Brain microvascular endothelial cell (primary cell): Measurements from ENCODE around the gene DCST1.

Source experiments
- DNase-seq: peaks from one replicate; pipeline ENCODE4 v3.0.0-alpha.2; 2020
- H3K27ac ChIP-seq: fragments of 250-450 bp; sonication (Bioruptor Pico); 2 replicates; pipeline ENCODE4 v1.5.1; 2020; ENCODE audit warnings: mild to moderate bottlenecking, moderate library complexity
- H3K27me3 ChIP-seq: fragments of 250-450 bp; sonication (Bioruptor Pico); replicated peaks from 2 replicates; pipeline ENCODE4 v1.5.1; 2020; ENCODE audit warnings: mild to moderate bottlenecking
- H3K36me3 ChIP-seq: fragments of 250-450 bp; sonication (Bioruptor Pico); replicated peaks from 2 replicates; pipeline ENCODE4 v1.5.1; 2020; ENCODE audit warnings: mild to moderate bottlenecking
- H3K4me3 ChIP-seq: 2 replicates; pipeline ENCODE4 v1.5.1; 2011; ENCODE audit warnings: low read depth, mild to moderate bottlenecking, control low read depth, low read length, moderate library complexity
- in situ Hi-C: cut with HindIII; loops from 2 replicates; pipeline ENCODE4 v1.10.0; 2017; ENCODE audit warnings: low sequenced_read_pairs, low pct_ligation_motif_present
- TF ChIP-seq, protein P1 (sequence below): IDR thresholded peaks from 2 replicates; pipeline ENCODE4 v1.5.1; 2011; ENCODE audit warnings: low read depth, mild to moderate bottlenecking, moderate library complexity, low read length, control low read depth, inconsistent platforms; ENCODE audit errors: missing control alignments

Gene DCST1

GRCh38 chr1:155014709-155015508 lies 18.7 kb upstream of the DCST1 start:
- DNase-seq, result no peak
- H3K27me3 ChIP-seq, result no peaks in the 10 kb centered on the region
- no peak overlapping the region for H3K4me3 ChIP-seq
- in situ Hi-C loops, result no loop called here
- H3K36me3 ChIP-seq, result peaks cover 20% of the 10 kb centered on the region
- TF ChIP-seq, protein P1, sequence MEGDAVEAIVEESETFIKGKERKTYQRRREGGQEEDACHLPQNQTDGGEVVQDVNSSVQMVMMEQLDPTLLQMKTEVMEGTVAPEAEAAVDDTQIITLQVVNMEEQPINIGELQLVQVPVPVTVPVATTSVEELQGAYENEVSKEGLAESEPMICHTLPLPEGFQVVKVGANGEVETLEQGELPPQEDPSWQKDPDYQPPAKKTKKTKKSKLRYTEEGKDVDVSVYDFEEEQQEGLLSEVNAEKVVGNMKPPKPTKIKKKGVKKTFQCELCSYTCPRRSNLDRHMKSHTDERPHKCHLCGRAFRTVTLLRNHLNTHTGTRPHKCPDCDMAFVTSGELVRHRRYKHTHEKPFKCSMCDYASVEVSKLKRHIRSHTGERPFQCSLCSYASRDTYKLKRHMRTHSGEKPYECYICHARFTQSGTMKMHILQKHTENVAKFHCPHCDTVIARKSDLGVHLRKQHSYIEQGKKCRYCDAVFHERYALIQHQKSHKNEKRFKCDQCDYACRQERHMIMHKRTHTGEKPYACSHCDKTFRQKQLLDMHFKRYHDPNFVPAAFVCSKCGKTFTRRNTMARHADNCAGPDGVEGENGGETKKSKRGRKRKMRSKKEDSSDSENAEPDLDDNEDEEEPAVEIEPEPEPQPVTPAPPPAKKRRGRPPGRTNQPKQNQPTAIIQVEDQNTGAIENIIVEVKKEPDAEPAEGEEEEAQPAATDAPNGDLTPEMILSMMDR, result no peak
- H3K27ac ChIP-seq, result no peak overlapping the region

DNA sequence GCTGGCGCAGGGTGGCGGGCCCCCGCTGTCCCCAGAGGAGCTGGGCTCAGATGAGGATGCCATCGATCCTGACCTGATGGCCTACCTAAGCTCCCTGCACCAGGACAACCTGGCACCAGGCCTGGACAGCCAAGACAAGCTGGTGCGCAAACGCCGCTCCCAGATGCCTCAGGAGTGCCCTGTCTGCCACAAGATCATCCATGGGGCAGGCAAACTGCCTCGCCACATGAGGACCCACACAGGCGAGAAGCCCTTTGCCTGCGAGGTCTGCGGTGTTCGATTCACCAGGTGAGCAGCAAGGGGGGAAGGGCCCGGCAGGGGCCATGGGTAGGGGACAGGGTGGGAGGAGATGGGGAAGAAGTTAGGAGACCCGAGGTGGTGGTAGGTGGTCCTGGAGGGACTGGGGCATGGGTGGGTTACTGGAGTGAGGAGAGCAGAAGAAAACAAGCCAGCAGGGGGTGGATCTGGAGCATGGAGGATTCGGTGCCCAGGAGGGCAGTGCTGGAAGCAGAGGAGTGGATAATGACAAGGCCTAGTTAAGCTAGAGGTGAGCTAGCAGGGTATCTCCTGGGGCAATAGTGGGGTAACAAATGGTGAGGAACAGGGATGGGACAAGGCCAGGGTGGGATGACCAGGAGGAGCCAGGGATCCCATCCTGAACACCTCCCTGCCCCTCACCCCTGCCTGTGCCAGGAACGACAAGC lies 17.9 kb upstream of the DCST1 start:
- Histone ChIP-seq H3K36me3 (peaks cover 20% of the 10 kb centered on the region), H3K4me3 (no peak overlapping the region), H3K27me3 (no peaks in the 10 kb centered on the region), H3K27ac (no peak overlapping the region)
- TF ChIP-seq, protein P1, result no peak
- no peak for DNase-seq
- in situ Hi-C loops, result no loop called here

- Histone ChIP-seq H3K27me3 (no peaks in the 10 kb centered on the region), H3K4me3 (no peak overlapping the region), H3K27ac (no peak overlapping the region), H3K36me3 (peaks cover 20% of the 10 kb centered on the region)
- in situ Hi-C loops, result no loop called here
- no peak for DNase-seq
- TF ChIP-seq, protein P1, result no peak
These were observed 17.3 kb upstream of the DCST1 start for GRCh38 chr1:155016231-155016831.

DNA sequence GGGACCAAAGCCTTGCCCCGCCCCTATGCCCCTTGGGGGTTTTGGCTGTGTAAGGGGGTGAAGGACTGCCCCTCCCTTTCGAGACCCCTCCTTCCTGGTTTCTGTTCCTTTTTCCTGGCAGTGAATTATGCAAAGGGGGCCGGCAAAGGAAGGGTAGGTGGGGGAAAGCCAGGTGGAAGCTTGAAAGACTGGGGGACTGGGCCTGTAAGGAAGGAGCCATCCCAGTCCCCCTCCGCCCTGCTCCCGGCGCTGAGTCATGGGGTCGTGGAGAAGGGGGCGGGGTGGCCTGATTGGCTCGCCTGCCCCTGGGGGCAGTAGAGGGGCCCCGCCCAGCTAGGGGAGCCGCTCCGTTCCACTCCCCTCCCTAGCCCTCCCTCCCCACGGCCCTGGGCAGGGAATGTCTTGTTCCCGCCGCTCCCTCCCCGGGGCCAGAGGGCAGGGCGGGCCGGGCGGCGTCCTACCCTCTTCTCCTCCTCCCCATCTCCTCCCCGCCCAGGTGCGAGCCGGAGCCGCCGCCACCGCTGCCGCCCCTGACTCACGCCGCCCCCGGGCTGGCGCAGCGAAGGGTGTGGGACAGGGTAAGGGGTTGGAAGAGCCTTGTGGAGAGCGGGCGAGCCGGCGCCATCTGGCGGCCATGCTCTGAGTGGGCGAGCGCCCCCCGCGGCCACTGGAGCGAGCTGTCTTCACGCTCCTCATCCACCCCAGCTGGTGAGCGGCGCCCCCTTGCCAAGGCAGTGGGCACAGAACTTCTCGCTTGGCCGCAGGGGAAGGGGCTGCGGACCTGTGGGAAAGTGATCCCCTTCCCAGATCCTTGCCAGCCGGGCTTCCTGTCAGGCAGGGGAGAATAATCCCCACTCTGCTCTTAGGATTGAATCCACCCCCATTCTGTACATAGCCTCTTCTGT lies 16.3 kb upstream of the DCST1 start:
- DNase-seq, result peak; percentile 64
- TF ChIP-seq, protein P1, result peak; percentile 99
- Histone ChIP-seq H3K27me3 (no peaks in the 10 kb centered on the region), H3K4me3 (peak overlapping the region; percentile 43), H3K36me3 (peaks cover 20% of the 10 kb centered on the region), H3K27ac (peak overlapping the region; percentile 46)
- in situ Hi-C loops, result no loop called here

DNA sequence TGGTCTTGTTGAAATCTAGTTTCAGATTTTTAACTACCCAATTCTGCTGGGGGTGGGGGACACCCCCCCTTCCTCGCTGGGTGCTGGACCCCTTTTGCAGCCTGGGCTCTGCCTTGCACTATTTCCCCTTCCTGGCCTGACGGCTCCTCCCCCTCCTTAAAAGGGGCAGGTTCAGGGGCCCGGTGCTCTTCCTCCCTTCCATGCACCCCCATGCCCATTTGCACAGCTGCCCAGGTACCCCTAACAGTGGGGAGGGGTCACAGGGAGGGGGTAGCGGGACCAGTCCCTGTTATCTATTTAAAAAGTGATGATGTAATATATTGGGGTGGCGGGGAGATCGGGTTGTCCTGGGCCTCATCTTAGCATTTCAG lies 15.7 kb upstream of the DCST1 start:
- H3K4me3 ChIP-seq, result peak overlapping the region; percentile 43
- H3K36me3 ChIP-seq, result peaks cover 20% of the 10 kb centered on the region
- no peak overlapping the region for H3K27ac ChIP-seq
- no peaks in the 10 kb centered on the region for H3K27me3 ChIP-seq
- TF ChIP-seq, protein P1, result no peak
- DNase-seq, result no peak
- in situ Hi-C loops, result no loop called here
